NCI-H2107 treated with DMSO at 0.1 percent for 48 hours (cell line): Measurements from ENCODE around the gene SLC24A3.

ENCODE experiments used
- DNase-seq: peaks from one replicate; lab custom pipeline; 2025; ENCODE audit not compliant: unreplicated experiment; lab: John Stamatoyannopoulos, UW

The SLC24A3 gene

DNA sequence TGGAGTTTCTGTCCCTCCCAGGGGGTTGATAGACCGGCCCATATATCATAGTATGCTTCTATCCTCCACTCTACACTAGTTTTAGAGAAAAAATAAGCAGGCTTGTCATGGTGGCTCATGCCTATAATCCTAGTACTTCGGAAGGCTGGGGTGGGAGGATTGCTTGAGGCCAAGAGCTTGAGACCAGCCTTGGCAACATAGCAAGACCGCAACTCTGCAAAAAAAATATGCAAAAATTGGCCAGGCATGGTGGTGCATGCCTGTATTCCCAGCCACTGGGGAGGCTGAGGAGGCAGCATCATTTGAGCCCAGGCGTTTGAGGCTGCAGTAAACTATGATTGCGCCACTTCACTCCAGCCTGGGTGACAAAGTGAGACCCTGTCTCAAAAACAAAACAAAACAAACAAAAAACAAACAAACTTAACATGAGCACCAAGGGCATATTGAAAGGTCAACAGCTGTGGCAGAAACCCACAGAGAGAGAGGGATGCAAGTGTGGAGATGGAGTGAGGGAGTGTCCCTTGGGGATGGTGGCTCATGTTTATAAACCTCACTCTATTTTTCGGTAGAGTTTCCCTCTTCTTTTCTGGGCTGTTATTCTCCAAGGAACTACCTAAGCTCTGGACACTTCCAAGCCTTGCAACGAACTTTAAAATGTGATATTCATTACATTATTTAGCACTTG lies 24.1 kb downstream of the SLC24A3 start:
- DNase-seq, result no peak

DNA sequence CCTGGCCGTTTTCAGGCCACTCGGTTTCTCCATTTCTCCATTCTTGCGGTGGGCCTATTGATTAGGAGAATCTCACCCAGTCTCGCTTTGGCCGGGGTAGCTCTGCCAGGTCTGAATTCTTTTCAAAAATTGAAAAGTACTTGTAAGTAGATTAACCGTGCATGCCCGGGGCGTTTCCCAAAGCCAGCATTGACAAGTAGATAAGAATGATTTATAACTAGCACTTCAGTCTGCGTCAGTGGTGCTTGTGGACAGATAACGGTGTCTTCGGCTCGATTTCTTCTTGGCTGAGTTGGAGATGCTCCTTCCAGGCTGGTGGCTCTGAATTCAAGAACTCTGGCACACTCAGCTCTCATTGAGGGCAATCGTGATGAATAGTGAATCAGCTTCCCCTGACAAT lies 29.0 kb downstream of the SLC24A3 start:
- no peak for DNase-seq

- DNase-seq, result no peak
These were observed 31.8 kb downstream of the SLC24A3 start for GRCh38 chr20:19244291-19244690.

DNA sequence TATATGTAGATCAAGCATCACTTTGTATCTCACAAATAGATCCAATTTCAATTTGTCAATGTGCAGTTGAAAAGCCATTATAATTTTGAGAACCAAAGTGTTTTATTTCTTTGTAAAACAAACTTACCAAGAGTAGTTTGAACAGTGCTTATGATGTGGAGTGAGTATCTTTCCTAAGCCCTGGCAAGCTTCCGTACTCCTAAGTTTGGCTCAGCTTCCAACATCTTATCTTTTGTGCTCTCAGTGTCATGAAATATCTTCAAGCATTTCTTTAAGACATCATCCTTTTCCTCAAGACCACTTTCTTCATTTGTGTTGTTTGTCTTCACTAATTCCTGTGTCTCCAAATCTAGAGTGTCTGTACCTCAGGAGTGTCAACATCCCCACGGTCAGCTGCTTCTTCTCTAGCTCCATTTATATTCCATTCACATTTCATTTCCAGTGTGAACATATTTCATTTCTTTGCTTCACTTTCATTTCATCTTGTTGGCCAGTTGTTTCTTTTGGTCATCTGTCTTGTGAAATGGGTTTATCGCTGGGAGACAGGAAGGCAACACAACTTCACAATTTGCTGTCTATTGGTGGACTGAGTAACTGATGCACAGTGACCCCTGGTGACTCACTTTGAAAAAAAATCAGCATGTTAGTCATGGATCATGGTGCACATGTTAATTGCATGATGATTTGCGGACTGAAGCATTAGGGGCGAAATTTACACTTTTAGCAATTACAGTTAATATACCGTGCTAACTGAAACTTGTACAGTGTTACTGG lies 36.9 kb downstream of the SLC24A3 start:
- no peak for DNase-seq

DNA sequence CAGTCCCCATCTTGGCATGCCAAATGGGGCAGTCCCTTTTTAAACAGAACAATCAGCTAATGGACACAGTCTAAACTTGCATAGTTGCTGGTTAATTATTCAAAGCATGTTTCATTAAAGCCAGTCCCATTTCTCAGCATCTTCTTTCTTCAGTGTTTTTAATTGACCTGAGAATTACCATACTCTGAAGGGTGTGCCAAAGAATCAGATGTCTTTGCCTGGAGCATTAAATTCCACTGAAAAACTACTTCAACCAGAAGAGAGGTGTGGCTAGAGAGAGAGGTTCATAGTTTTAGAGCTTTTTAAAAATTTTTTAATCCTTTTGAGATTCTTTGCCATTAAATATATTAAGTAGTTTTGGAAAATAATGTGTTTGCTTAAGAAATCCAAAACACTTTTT lies 37.9 kb downstream of the SLC24A3 start:
- DNase-seq, result no peak

DNA sequence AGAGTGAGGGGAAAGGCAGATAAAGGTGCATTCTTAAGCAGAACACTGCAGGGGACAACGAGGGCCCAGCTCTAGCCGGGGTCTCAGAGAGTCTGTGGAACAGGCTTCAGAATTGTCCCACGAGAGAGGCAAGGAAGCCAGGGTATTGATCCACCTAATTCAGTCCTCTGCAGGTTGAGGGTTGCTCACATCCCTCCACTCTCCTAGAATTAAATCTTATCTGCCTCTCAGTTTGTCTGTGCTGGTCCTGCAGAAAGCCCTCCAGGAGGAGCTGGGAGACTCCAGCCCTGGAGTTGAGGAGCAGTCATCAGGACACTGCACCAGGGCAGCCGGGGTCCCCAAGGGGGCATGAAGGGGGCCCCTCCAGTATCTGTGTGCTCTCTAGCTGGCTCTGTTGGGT lies 39.1 kb downstream of the SLC24A3 start:
- no peak for DNase-seq

- no peak for DNase-seq
These were observed 39.5 kb downstream of the SLC24A3 start for GRCh38 chr20:19251958-19252357.

GRCh38 chr20:19252451-19253120 lies 40.1 kb downstream of the SLC24A3 start:
- no peak for DNase-seq

GRCh38 chr20:19253316-19253715 lies 40.9 kb downstream of the SLC24A3 start:
- no peak for DNase-seq

GRCh38 chr20:19253916-19254820 lies 41.7 kb downstream of the SLC24A3 start:
- no peak for DNase-seq

- DNase-seq, result no peak
These were observed 42.5 kb downstream of the SLC24A3 start for GRCh38 chr20:19254956-19255355.

DNA sequence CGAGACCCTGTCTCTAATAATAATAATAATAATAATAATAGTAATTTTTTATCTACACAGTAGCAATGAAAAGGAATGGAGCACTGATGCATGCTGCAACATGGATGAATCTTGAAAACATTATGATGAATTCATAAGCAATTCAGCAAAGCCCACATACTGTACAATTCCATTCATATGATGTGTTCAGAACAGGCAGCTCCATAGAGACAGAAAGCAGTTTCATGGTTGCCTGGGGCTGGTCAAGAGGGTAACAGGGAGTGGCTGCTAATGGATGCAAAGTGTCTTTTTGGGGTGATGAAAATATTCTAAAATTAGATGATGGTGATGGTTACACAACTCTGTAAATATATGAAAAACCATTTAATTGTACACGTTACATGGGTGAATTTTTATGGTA lies 43.6 kb downstream of the SLC24A3 start:
- no peak for DNase-seq

- DNase-seq, result no peak
These were observed 44.6 kb downstream of the SLC24A3 start for GRCh38 chr20:19256906-19257595.

- no peak for DNase-seq
These were observed 45.4 kb downstream of the SLC24A3 start for GRCh38 chr20:19257865-19258264.

GRCh38 chr20:19259141-19259591 lies 46.7 kb downstream of the SLC24A3 start:
- no peak for DNase-seq

DNA sequence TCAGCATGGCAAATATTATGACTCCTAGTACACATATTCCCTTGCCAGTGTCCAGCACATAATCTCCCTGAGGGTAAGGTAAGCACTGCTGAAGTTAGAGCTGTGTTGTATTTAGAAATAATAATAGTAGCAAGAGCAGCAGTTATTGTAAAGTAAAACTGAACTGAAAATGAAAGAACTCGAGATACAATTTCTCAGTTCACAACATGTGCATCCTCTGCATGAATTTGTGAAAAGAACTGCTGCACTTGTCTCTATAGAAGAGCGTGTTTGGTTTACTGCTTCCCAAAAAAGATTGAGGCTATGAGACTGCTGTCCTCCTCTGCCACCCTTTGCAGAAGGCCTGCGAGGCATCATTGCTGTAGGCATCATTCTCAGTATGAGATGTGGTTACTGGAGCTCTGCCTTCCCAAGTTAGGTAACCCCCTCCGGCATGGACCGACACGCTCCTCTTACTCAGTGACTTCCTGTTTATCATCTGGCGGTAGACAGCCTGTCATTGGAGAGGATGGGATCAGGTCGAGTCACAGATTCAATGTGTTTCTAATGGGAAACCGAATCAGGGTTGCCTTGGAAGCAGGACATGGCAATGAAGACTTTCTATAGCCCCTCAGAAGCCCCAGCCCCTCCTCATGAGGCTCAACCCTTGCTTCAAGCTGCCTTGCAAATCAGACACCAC lies 48.1 kb downstream of the SLC24A3 start:
- DNase-seq, result no peak

DNA sequence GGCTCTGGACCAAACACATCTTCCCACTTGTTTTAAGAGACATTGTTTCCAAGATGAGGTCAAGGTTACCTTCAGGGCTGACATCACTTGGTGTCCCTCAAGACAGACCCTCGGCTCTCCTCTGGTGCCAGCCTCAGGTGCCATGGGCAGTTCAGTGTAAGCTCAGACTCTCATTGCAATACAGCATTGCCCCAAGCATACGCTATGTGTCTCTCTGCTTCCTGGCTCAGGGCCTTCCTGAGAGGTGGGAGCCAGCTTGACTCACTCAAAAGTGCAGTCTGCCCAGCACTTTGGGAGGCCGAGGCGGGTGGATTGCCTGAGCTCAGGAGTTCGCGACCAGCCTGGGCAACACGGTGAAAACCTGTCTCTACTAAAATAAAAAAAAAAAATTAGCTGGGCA lies 51.7 kb downstream of the SLC24A3 start:
- DNase-seq, result no peak

GRCh38 chr20:19265646-19266374 lies 53.4 kb downstream of the SLC24A3 start:
- DNase-seq, result no peak

DNA sequence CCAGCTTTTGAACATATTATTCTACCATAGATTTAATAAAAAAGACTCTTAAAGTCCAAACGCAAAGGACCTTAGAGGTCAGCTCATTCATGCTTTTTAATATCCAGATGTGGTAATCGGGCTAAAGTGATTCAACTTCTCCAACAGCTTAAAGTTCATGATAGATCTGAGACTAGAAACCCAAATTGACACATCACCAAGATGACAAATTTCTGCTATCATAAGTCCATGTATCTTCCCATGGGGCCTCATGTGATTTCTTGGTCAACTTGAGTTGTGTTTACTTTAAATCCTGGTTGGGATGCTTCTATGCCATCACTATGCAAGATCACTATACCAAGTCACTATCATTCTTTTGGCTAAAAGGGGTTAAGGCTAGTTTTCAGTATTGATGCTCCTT lies 56.0 kb downstream of the SLC24A3 start:
- no peak for DNase-seq
